ENCODE results near the gene SAMD15. TPM values are rescaled to one million over a fixed set of nuclear protein-coding genes. Genes with fewer than 3 reads are reported as not detected.
A peak's percentile ranks its signal among the peaks of the same experiment; 100 is the strongest.

The SAMD15 gene
- total and polyA plus RNA-seq, 2 donors (not counting 1 experiment from before 2014, with no cell fraction given): 0.33 to 1.1 TPM

DNA sequence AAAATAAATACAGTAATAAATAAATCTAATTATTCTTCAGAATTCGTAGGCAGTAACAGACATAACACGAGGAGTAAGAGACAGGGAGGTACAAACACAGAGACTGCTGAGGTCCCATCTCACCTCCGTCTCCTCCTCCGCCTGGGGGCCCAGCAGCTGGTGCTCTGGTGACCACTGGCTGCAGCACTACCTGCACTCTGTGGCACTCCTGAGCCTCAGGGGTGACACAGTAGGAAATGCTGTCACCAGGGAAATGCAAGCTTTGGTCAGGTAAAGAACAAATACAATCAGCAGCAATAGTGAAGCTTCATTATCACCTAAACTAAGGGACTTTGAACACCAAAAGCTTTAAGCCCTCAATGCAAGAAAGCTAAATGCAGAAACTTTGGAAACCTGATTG lies 36.8 kb upstream of the SAMD15 start:
- Histone ChIP-seq H3K4me1 (ENCODE audit: control insufficient read depth, extremely low read depth, insufficient read depth, low read length) (peaks cover 3% of the 10 kb centered on the region), H2AFZ (ENCODE audit: low read length) (no peak overlapping the region), H3K27ac (ENCODE audit: insufficient read depth, low read length) (no peak overlapping the region), H4K20me1 (ENCODE audit: control insufficient read depth, extremely low read depth, insufficient read depth, low read length) (no peaks in the 10 kb centered on the region), H3K79me2 (ENCODE audit: control insufficient read depth, insufficient read depth, low read length) (no peaks in the 10 kb centered on the region), H3K4me3 (replicated peaks in 1 of 4; ENCODE audit: control extremely low read depth in 1 of 4, insufficient read depth in 1 of 4, low read depth in 3 of 4, low read length in 4 of 4) (no peak overlapping the region), H3K36me3 (ENCODE audit: control insufficient read depth, insufficient read depth, low read length) (no peaks in the 10 kb centered on the region), H3K4me2 (ENCODE audit: extremely low read depth, insufficient read depth, low read length) (no peak overlapping the region), H3K27me3 (ENCODE audit: control insufficient read depth, insufficient read depth, low read length) (no peaks in the 10 kb centered on the region), H3K9ac (ENCODE audit: insufficient read depth, low read length) (no peak overlapping the region), H3K9me3 (ENCODE audit: control insufficient read depth, insufficient read depth, low read depth, low read length) (no peaks in the 10 kb centered on the region)
- DNase-seq (ENCODE audit: low read depth in 2 of 2): no peak
- TF ChIP-seq EZH2 (IDR thresholded peaks at IDR 0.05; ENCODE audit: low read length, missing control alignments): no peak
- TF ChIP-seq, protein P1, sequence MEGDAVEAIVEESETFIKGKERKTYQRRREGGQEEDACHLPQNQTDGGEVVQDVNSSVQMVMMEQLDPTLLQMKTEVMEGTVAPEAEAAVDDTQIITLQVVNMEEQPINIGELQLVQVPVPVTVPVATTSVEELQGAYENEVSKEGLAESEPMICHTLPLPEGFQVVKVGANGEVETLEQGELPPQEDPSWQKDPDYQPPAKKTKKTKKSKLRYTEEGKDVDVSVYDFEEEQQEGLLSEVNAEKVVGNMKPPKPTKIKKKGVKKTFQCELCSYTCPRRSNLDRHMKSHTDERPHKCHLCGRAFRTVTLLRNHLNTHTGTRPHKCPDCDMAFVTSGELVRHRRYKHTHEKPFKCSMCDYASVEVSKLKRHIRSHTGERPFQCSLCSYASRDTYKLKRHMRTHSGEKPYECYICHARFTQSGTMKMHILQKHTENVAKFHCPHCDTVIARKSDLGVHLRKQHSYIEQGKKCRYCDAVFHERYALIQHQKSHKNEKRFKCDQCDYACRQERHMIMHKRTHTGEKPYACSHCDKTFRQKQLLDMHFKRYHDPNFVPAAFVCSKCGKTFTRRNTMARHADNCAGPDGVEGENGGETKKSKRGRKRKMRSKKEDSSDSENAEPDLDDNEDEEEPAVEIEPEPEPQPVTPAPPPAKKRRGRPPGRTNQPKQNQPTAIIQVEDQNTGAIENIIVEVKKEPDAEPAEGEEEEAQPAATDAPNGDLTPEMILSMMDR (conservative IDR thresholded peaks at IDR 0.05 in 1 of 2, IDR thresholded peaks at IDR 0.05 in 1 of 2; ENCODE audit: low read depth in 1 of 2, low read length in 2 of 2): no peak

- H4K20me1 ChIP-seq (ENCODE audit: control insufficient read depth, extremely low read depth, insufficient read depth, low read length): no peaks in the 10 kb centered on the region
- no peaks in the 10 kb centered on the region for H3K9me3 ChIP-seq (ENCODE audit: control insufficient read depth, insufficient read depth, low read depth, low read length)
- H3K4me1 ChIP-seq (ENCODE audit: control insufficient read depth, extremely low read depth, insufficient read depth, low read length): peaks cover 3% of the 10 kb centered on the region
- peak in 1 of 2 donors; percentile 15 for DNase-seq (ENCODE audit: low read depth in 2 of 2)
- TF ChIP-seq EZH2 (IDR thresholded peaks at IDR 0.05; ENCODE audit: low read length, missing control alignments): no peak
- TF ChIP-seq, protein P1 (conservative IDR thresholded peaks at IDR 0.05 in 1 of 2, IDR thresholded peaks at IDR 0.05 in 1 of 2; ENCODE audit: low read depth in 1 of 2, low read length in 2 of 2): no peak
- no peak overlapping the region for H3K9ac ChIP-seq (ENCODE audit: insufficient read depth, low read length)
- no peak overlapping the region for H3K4me3 ChIP-seq (replicated peaks in 1 of 4; ENCODE audit: control extremely low read depth in 1 of 4, insufficient read depth in 1 of 4, low read depth in 3 of 4, low read length in 4 of 4)
- no peak overlapping the region for H3K27ac ChIP-seq (ENCODE audit: insufficient read depth, low read length)
- no peak overlapping the region for H2AFZ ChIP-seq (ENCODE audit: low read length)
- no peaks in the 10 kb centered on the region for H3K36me3 ChIP-seq (ENCODE audit: control insufficient read depth, insufficient read depth, low read length)
- H3K27me3 ChIP-seq (ENCODE audit: control insufficient read depth, insufficient read depth, low read length): no peaks in the 10 kb centered on the region
- no peak overlapping the region for H3K4me2 ChIP-seq (ENCODE audit: extremely low read depth, insufficient read depth, low read length)
- H3K79me2 ChIP-seq (ENCODE audit: control insufficient read depth, insufficient read depth, low read length): no peaks in the 10 kb centered on the region
Measured at GRCh38 chr14:77342726-77343397, 34.3 kb upstream of the SAMD15 start.

GRCh38 chr14:77343662-77344061 lies 33.5 kb upstream of the SAMD15 start:
- Histone ChIP-seq H3K27me3 (ENCODE audit: control insufficient read depth, insufficient read depth, low read length) (no peaks in the 10 kb centered on the region), H3K9me3 (ENCODE audit: control insufficient read depth, insufficient read depth, low read depth, low read length) (no peaks in the 10 kb centered on the region), H3K9ac (ENCODE audit: insufficient read depth, low read length) (no peak overlapping the region), H3K36me3 (ENCODE audit: control insufficient read depth, insufficient read depth, low read length) (no peaks in the 10 kb centered on the region), H3K4me3 (replicated peaks in 1 of 4; ENCODE audit: control extremely low read depth in 1 of 4, insufficient read depth in 1 of 4, low read depth in 3 of 4, low read length in 4 of 4) (no peak overlapping the region), H3K4me2 (ENCODE audit: extremely low read depth, insufficient read depth, low read length) (no peak overlapping the region), H3K4me1 (ENCODE audit: control insufficient read depth, extremely low read depth, insufficient read depth, low read length) (peaks cover 3% of the 10 kb centered on the region), H2AFZ (ENCODE audit: low read length) (no peak overlapping the region), H4K20me1 (ENCODE audit: control insufficient read depth, extremely low read depth, insufficient read depth, low read length) (no peaks in the 10 kb centered on the region), H3K27ac (ENCODE audit: insufficient read depth, low read length) (no peak overlapping the region), H3K79me2 (ENCODE audit: control insufficient read depth, insufficient read depth, low read length) (no peaks in the 10 kb centered on the region)
- TF ChIP-seq, protein P1 (conservative IDR thresholded peaks at IDR 0.05 in 1 of 2, IDR thresholded peaks at IDR 0.05 in 1 of 2; ENCODE audit: low read depth in 1 of 2, low read length in 2 of 2): no peak
- no peak for TF ChIP-seq EZH2 (IDR thresholded peaks at IDR 0.05; ENCODE audit: low read length, missing control alignments)
- no peak for DNase-seq (ENCODE audit: low read depth in 2 of 2)

All from fibroblast of lung (primary cell).